Left lung (tissue), 10 donors: ENCODE data around the gene OBSCN. TPM values are rescaled to one million over a fixed set of nuclear protein-coding genes. Genes with fewer than 3 reads are reported as not detected.

ENCODE experiments used
- ATAC-seq: fragments of 200-7000 bp; cut with Tn5 transposase; one replicate; pipeline ENCODE4 v1.9.1; 2020; ENCODE audit warnings: moderate library complexity
- DNase-seq, 4 donors: peaks; one replicate each; pipeline ENCODE4 v3.0.0-alpha.2; 2013 to 2020
- H3K27ac ChIP-seq, 2 donors: fragments of 200-600 bp; sonication (generic) in 1 of 2; one replicate each; pipeline versions ENCODE4 v1.5.0 to v1.8.0; 2020 to 2021
- H3K27me3 ChIP-seq, 2 donors: fragments of 200-600 bp; sonication (generic) in 1 of 2; one replicate each; pipeline versions ENCODE4 v1.5.0 to v1.8.0; 2020 to 2021
- H3K36me3 ChIP-seq, 2 donors: fragments of 200-600 bp; sonication (generic) in 1 of 2; one replicate each; pipeline versions ENCODE4 v1.5.0 to v1.8.0; 2020 to 2021
- H3K4me1 ChIP-seq, 2 donors: fragments of 200-600 bp; one replicate each; pipeline ENCODE4 v1.8.0; 2021
- H3K4me3 ChIP-seq, 2 donors: fragments of 200-600 bp; sonication (generic) in 1 of 2; one replicate each; pipeline versions ENCODE4 v1.5.0 to v1.8.0; 2020 to 2021; ENCODE audit warnings: mild to moderate bottlenecking in 1 of 2
- H3K9me3 ChIP-seq, 2 donors: fragments of 200-600 bp; sonication (generic) in 1 of 2; one replicate each; pipeline versions ENCODE4 v1.5.0 to v1.8.0; 2020 to 2021
- intact Hi-C, 2 donors: fragments of 100-400 bp; cut with DNase I; formaldehyde crosslinking; loops; one replicate each; pipeline versions ENCODE4 v1.11.2 to v1.14.2; 2022
- polyA plus RNA-seq, 6 donors: library from polyadenylated mRNA; unstranded; fragments of 120-200 nt; gene quantifications; one replicate each; pipeline ENCODE4 v1.2.1, GENCODE V29; 2013; ENCODE audit not compliant: insufficient read length in 6 of 6
- total RNA-seq, 2 donors: library from RNA; stranded (reverse); fragmentation: NEBNext Ultra II Directional; extraction: Animal tissue kit (Norgen Biotek cat#: 25700); gene quantifications; one replicate each; pipeline ENCODE4 v1.2.1, GENCODE V29; 2021
- TF ChIP-seq, protein P1 (sequence below), 2 donors: fragments of 200-600 bp; sonication (generic) in 1 of 2; IDR thresholded peaks; one replicate each; pipeline versions ENCODE4 v1.5.0 to v1.8.0; 2021; ENCODE audit warnings: antibody characterized with exemption in 2 of 2
- donor health status: DM: no; HTN: yes; CAD: no.
- donor health status: DM: no; HTN: no; CAD: no.

OBSCN gene
- total and polyA plus RNA-seq, 8 donors, result 20.3 to 69.5 (median 47.5) TPM

DNA sequence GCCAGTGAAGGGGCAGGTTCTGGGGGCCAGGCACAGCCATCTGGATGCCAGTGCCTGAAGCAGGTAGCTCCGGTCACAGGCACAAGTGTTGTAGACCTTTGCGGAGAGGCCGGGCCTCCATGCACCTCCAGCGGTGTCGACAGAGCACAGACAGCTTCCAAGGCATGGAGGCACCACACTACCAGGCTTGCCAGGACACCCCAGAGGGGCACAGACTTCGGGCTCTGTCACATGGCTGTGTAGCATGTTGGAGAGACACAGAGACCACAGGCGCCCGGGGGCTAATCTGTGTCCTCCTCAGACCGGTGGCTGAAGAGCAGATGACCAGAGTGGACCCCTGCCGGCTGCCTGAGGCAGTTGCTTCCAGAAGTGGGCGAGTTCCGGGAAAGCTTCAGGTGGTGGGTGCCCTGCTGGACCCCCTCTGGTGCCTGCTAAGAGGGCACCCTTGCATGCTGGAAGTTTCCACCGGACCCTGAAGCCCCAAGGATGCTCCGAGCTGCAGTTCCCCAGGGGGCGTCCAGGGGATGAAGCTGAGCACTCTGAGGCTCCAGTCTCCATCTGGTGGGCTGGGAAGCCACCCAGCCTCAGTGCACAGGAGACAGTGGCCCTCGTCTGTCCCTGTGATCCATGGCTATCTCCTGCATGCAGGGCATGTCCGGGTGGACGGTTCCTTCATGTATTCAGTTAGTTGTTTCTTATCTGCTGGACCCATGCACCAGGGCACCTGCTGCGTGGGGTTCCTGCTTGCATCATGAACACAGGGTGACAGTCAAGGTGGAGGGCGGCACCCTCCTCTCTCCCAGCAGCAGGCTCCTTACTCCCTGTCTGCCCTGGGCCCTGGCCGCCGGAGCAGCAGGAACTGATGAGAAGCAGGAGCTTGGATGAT lies 82.4 kb downstream of the OBSCN start:
- ATAC-seq (no peak), DNase-seq (peak in 2 of 4 donors; percentile 30 to 75)
- no peaks in the 10 kb centered on the region for H3K9me3 ChIP-seq
- TF ChIP-seq, protein P1, sequence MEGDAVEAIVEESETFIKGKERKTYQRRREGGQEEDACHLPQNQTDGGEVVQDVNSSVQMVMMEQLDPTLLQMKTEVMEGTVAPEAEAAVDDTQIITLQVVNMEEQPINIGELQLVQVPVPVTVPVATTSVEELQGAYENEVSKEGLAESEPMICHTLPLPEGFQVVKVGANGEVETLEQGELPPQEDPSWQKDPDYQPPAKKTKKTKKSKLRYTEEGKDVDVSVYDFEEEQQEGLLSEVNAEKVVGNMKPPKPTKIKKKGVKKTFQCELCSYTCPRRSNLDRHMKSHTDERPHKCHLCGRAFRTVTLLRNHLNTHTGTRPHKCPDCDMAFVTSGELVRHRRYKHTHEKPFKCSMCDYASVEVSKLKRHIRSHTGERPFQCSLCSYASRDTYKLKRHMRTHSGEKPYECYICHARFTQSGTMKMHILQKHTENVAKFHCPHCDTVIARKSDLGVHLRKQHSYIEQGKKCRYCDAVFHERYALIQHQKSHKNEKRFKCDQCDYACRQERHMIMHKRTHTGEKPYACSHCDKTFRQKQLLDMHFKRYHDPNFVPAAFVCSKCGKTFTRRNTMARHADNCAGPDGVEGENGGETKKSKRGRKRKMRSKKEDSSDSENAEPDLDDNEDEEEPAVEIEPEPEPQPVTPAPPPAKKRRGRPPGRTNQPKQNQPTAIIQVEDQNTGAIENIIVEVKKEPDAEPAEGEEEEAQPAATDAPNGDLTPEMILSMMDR (IDR thresholded peaks at IDR 0.05), result no peak
- H3K4me3 ChIP-seq, result no peak overlapping the region
- peaks cover 0 to 28% of the 10 kb centered on the region in 2 donors for H3K36me3 ChIP-seq
- intact Hi-C loops, result no loop called here
- no peaks in the 10 kb centered on the region for H3K4me1 ChIP-seq
- H3K27me3 ChIP-seq, result no peaks in the 10 kb centered on the region
- H3K27ac ChIP-seq, result no peak overlapping the region

DNA sequence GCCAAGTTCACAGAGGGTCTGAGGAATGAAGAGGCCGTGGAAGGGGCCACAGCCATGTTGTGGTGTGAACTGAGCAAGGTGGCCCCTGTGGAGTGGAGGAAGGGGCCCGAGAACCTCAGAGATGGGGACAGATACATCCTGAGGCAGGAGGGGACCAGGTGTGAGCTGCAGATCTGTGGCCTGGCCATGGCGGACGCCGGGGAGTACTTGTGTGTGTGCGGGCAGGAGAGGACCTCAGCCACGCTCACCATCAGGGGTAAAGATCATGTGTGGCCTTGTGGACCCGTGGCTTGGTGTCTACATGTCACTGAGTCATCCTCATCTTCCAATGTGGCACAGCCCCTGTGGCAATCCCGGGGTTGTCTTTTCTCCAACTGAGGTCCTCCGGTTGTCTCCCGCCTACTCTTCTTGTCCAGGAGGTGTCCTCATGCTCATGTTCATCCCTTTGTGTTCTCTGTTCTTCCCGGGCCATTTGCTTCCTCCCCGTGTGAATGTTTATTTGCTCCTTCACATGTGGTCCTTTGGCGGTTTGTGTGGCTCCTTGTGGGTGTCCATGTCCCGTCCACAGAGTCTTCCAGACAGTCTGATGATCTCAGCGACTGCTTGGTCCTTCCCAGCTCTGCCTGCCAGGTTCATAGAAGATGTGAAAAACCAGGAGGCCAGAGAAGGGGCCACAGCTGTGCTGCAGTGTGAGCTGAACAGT lies 84.2 kb downstream of the OBSCN start:
- H3K27ac ChIP-seq, result no peak overlapping the region
- no peaks in the 10 kb centered on the region for H3K4me1 ChIP-seq
- TF ChIP-seq, protein P1 (IDR thresholded peaks at IDR 0.05), result no peak
- peaks cover 0 to 19% of the 10 kb centered on the region in 2 donors for H3K36me3 ChIP-seq
- ATAC-seq (no peak), DNase-seq (peak in 1 of 4 donors; percentile 42)
- H3K4me3 ChIP-seq, result no peak overlapping the region
- intact Hi-C loops, result no loop called here
- H3K27me3 ChIP-seq, result no peaks in the 10 kb centered on the region
- peaks cover 0 to 3% of the 10 kb centered on the region in 2 donors for H3K9me3 ChIP-seq

DNA sequence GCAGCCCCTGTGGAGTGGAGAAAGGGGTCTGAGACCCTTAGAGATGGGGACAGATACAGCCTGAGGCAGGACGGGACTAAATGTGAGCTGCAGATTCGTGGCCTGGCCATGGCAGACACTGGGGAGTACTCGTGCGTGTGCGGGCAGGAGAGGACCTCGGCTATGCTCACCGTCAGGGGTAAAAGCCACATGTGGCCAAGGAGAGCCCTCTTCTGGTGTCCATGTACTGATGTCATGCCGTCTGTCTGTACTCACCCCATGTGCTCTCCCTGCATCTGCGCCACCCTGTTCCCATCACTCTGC lies 84.7 kb downstream of the OBSCN start:
- H3K27ac ChIP-seq, result no peak overlapping the region
- H3K9me3 ChIP-seq, result peaks cover 0 to 6% of the 10 kb centered on the region in 2 donors
- intact Hi-C loops, result no loop called here
- no peaks in the 10 kb centered on the region for H3K27me3 ChIP-seq
- H3K36me3 ChIP-seq, result peaks cover 0 to 19% of the 10 kb centered on the region in 2 donors
- H3K4me3 ChIP-seq, result no peak overlapping the region
- TF ChIP-seq, protein P1 (IDR thresholded peaks at IDR 0.05), result no peak
- no peaks in the 10 kb centered on the region for H3K4me1 ChIP-seq
- ATAC-seq, result no peak
- peak in 1 of 4 donors; percentile 24 for DNase-seq

DNA sequence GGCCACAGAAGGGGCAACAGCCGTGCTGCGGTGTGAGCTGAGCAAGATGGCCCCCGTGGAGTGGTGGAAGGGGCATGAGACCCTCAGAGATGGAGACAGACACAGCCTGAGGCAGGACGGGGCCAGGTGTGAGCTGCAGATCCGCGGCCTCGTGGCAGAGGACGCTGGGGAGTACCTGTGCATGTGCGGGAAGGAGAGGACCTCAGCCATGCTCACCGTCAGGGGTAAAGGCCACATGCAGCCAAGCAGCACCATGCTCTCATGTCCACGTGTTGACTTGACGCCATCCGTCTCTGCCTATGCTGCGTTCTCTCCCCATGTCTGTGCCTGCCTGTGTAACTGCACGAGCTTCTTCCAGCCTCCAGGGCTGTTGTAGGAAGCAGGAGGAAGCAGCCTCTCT lies 85.5 kb downstream of the OBSCN start:
- intact Hi-C loops, result no loop called here
- Histone ChIP-seq H3K36me3 (peaks cover 0 to 15% of the 10 kb centered on the region in 2 donors), H3K9me3 (peaks cover 0 to 10% of the 10 kb centered on the region in 2 donors), H3K4me3 (no peak overlapping the region), H3K4me1 (no peaks in the 10 kb centered on the region), H3K27me3 (no peaks in the 10 kb centered on the region), H3K27ac (no peak overlapping the region)
- TF ChIP-seq, protein P1 (IDR thresholded peaks at IDR 0.05), result no peak
- DNase-seq (peak in 1 of 4 donors; percentile 36), ATAC-seq (no peak)
